HG03060 (cell line): ENCODE measurements around the gene POLR1A.

ENCODE experiments used
- ATAC-seq: cut with Tn5 transposase; IDR thresholded peaks from one replicate; pipeline ENCODE4 v1.9.1; 2021; ENCODE audit warnings: low read depth, moderate number of reproducible peaks; ENCODE audit not compliant: unreplicated experiment

POLR1A gene

GRCh38 chr2:86025976-86026743, 79.5 kb downstream of the POLR1A start:
- no peak for ATAC-seq

GRCh38 chr2:86025229-86025820, 80.4 kb downstream of the POLR1A start:
- no peak for ATAC-seq

GRCh38 chr2:86023366-86023712, 82.3 kb downstream of the POLR1A start:
- no peak for ATAC-seq

GRCh38 chr2:86022661-86023365, 82.9 kb downstream of the POLR1A start:
- no peak for ATAC-seq

- ATAC-seq = no peak
Measured at GRCh38 chr2:86021396-86022378, 84.0 kb downstream of the POLR1A start.

GRCh38 chr2:86020984-86021383, 84.7 kb downstream of the POLR1A start:
- ATAC-seq = no peak

- no peak for ATAC-seq
Measured at GRCh38 chr2:86019121-86019520, 86.6 kb downstream of the POLR1A start.

GRCh38 chr2:86017901-86018896, 87.5 kb downstream of the POLR1A start:
- no peak for ATAC-seq

GRCh38 chr2:86016581-86016980, 89.1 kb downstream of the POLR1A start:
- no peak for ATAC-seq

- ATAC-seq = no peak
Measured at GRCh38 chr2:86015699-86016098, 90.0 kb downstream of the POLR1A start.

GRCh38 chr2:86015006-86015405, 90.7 kb downstream of the POLR1A start:
- ATAC-seq = no peak

- no peak for ATAC-seq
Measured at GRCh38 chr2:86014493-86014892, 91.2 kb downstream of the POLR1A start.

- ATAC-seq = no peak
Measured at GRCh38 chr2:86012007-86012712, 93.5 kb downstream of the POLR1A start.

- no peak for ATAC-seq
Measured at GRCh38 chr2:86011449-86011941, 94.2 kb downstream of the POLR1A start.

- no peak for ATAC-seq
Measured at GRCh38 chr2:86010083-86010482, 95.6 kb downstream of the POLR1A start.

GRCh38 chr2:86006524-86006923, 99.2 kb downstream of the POLR1A start:
- ATAC-seq = no peak

GRCh38 chr2:86003967-86004366, 101.7 kb downstream of the POLR1A start:
- no peak for ATAC-seq

GRCh38 chr2:86003104-86003503, 102.6 kb downstream of the POLR1A start:
- ATAC-seq = no peak

GRCh38 chr2:86002375-86002774, 103.3 kb downstream of the POLR1A start:
- ATAC-seq = no peak
